Peyer's patch (tissue), 4 donors: ENCODE results near the gene TNFRSF1A.

ENCODE experiments used
- POLR2A ChIP-seq, 2 donors: fragments of 450-650 bp; IDR thresholded peaks; one replicate each; pipeline ENCODE4 v1.5.1; 2017; ENCODE audit warnings: antibody characterized with exemption in 2 of 2, mild to moderate bottlenecking in 2 of 2, moderate library complexity in 2 of 2
- TF ChIP-seq, protein P1 (sequence below), 6 experiments: fragments of 450-650 bp in 4 of 6; fragments of 200-600 bp in 2 of 6; sonication (generic) in 1 of 6; IDR thresholded peaks; one replicate each; pipeline ENCODE4 v1.5.1; 2017 to 2019; ENCODE audit warnings: antibody characterized with exemption in 6 of 6, mild to moderate bottlenecking in 3 of 6, moderate library complexity in 1 of 6

DNA sequence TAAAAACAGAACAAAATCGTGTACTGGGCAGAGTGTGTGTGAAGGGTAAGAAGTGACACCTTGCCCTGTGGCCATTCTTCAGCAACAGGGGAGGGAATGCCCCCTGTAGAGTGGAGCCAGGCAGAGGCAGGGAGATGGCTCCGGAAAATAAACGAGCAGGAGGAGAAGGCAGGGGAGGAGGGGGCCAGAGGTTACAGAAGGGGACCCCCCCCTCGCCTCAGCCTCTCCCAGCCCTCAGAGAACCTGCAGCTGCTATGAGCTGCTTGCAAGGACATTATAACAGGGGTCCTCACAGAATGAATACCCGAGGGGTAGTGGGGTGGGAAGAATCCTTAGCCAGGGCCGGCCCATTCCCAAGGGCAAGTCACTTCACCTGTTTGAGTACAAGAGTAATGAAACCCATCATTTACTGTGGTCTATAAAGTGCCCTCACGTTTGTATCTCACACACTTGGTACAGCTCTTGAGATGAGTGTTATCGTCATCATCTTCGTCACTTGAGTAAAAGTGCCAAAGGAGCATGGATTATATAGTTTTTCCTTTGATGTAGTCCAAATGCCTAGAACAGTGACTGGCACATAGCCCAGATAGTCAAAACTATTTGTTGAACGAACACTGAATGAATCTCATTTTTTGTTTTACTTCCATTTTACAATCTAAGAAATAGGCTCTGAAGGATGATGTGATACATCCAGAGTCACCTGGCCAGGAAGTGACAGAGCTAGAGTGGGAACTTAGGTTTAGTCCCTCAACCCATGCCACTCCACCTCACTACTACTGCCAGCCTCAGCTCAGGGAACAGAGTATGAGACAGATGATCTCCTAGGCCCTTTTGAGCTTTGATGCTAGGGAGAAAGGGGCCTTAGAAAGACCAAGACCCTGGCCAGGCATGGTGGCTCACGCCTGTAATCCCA, 19.0 kb upstream of the TNFRSF1A start:
- TF ChIP-seq, protein P1, sequence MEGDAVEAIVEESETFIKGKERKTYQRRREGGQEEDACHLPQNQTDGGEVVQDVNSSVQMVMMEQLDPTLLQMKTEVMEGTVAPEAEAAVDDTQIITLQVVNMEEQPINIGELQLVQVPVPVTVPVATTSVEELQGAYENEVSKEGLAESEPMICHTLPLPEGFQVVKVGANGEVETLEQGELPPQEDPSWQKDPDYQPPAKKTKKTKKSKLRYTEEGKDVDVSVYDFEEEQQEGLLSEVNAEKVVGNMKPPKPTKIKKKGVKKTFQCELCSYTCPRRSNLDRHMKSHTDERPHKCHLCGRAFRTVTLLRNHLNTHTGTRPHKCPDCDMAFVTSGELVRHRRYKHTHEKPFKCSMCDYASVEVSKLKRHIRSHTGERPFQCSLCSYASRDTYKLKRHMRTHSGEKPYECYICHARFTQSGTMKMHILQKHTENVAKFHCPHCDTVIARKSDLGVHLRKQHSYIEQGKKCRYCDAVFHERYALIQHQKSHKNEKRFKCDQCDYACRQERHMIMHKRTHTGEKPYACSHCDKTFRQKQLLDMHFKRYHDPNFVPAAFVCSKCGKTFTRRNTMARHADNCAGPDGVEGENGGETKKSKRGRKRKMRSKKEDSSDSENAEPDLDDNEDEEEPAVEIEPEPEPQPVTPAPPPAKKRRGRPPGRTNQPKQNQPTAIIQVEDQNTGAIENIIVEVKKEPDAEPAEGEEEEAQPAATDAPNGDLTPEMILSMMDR (IDR thresholded peaks at IDR 0.05) = no peak
- no peak for TF ChIP-seq POLR2A (IDR thresholded peaks at IDR 0.05)
